Heart left ventricle (tissue), 13 donors: ENCODE results near the gene ZNF207.

ENCODE experiments used
- POLR2A ChIP-seq, 2 donors: fragments of 450-650 bp; IDR thresholded peaks; one replicate each; pipeline ENCODE4 v1.6.1; 2017; ENCODE audit warnings: antibody characterized with exemption in 2 of 2, mild to moderate bottlenecking in 2 of 2, moderate library complexity in 2 of 2
- TF ChIP-seq, protein P1 (sequence below), 12 donors: fragments of 200-600 bp; sonication (generic) in 4 of 12; IDR thresholded peaks; one replicate each; pipeline versions ENCODE4 v1.5.0 to v1.8.0; 2018 to 2022; ENCODE audit warnings: antibody characterized with exemption in 12 of 12, mild to moderate bottlenecking in 5 of 12
- donor health status: ischemic (EF 13 %, LVEDD 7.1; RV severe dilation, severe dysfunction).
- donor health status: DM: no; HTN: yes; CAD: no.
- donor health status: DM: no; HTN: no; CAD: no.
- donor health status: ischemic (EF 25% LVEDD 6.9; RV normal size, moderate dysfunction).
- donor health status: ischemic (EF 25% LVEDD 5.7; RV mildly dilated, moderate dysfunction).
- donor health status: ischemic (EF 35%, LVEDD 5.7; RV mildly dilated, moderate dysfunction).
- donor health status: nonischemic (EF 11% LVEDD 7.7; RV severe dilation, severe dysfunction).
- donor health status: DM: yes; HTN: yes; CAD: no.
- donor health status: PGD.
- donor health status: ischemic (EF 29% LVEDD 5.4; RV normal size, mild dysfunction).
- donor health status: nonischemic (EF 23%, LVEDD 6.1; RV moderate dilation, normal function).

DNA sequence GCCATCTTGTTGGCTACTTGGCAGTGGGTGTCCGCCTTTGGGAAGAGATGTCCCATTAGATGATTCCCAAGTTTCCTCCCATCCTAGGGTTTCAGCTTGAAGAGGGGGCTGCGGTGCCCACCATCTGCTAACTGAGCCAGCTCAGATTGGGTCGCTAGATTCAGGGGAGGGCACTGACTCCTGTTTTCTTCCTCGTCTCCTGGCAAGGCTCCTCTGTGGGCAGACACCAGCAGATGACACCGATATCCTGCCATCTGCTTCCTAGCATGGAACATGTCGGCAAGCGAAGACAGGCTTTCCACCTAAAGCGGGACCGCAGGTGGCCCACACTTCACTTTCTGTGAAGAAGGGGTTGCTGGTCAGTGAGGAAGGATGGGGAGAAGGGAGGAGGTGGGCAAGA, 35.3 kb upstream of the ZNF207 start:
- TF ChIP-seq, protein P1, sequence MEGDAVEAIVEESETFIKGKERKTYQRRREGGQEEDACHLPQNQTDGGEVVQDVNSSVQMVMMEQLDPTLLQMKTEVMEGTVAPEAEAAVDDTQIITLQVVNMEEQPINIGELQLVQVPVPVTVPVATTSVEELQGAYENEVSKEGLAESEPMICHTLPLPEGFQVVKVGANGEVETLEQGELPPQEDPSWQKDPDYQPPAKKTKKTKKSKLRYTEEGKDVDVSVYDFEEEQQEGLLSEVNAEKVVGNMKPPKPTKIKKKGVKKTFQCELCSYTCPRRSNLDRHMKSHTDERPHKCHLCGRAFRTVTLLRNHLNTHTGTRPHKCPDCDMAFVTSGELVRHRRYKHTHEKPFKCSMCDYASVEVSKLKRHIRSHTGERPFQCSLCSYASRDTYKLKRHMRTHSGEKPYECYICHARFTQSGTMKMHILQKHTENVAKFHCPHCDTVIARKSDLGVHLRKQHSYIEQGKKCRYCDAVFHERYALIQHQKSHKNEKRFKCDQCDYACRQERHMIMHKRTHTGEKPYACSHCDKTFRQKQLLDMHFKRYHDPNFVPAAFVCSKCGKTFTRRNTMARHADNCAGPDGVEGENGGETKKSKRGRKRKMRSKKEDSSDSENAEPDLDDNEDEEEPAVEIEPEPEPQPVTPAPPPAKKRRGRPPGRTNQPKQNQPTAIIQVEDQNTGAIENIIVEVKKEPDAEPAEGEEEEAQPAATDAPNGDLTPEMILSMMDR (IDR thresholded peaks at IDR 0.05): no peak
- no peak for TF ChIP-seq POLR2A (IDR thresholded peaks at IDR 0.05)
